Testis (tissue), 2 donors: ENCODE data around the gene ABCC3.

ENCODE experiments used
- CTCF ChIP-seq, 3 experiments: fragments of 450-650 bp in 2 of 3; fragments of 200-600 bp in 1 of 3; sonication (generic) in 1 of 3; IDR thresholded peaks; one replicate each; pipeline ENCODE4 v1.5.1; 2016 to 2019; ENCODE audit warnings: antibody characterized with exemption in 3 of 3, mild to moderate bottlenecking in 2 of 3, moderate library complexity in 1 of 3
- POLR2A ChIP-seq: fragments of 450-650 bp; IDR thresholded peaks from one replicate; pipeline ENCODE4 v1.6.1; 2017; ENCODE audit warnings: antibody characterized with exemption, mild to moderate bottlenecking, moderate library complexity

GRCh38 chr17:50645748-50646682 lies 11.3 kb downstream of the ABCC3 start:
- no peak for TF ChIP-seq CTCF (IDR thresholded peaks at IDR 0.05)
- TF ChIP-seq POLR2A, result no peak
